ENCODE measurements around the gene ABL1. TPM values are rescaled to one million over a fixed set of nuclear protein-coding genes. Genes with fewer than 3 reads are reported as not detected.
A peak's percentile ranks its signal among the peaks of the same experiment; 100 is the strongest.

Gene ABL1
- total RNA-seq, 4 donors from 2014 or later = 58.0 to 105 (median 78.6) TPM

DNA sequence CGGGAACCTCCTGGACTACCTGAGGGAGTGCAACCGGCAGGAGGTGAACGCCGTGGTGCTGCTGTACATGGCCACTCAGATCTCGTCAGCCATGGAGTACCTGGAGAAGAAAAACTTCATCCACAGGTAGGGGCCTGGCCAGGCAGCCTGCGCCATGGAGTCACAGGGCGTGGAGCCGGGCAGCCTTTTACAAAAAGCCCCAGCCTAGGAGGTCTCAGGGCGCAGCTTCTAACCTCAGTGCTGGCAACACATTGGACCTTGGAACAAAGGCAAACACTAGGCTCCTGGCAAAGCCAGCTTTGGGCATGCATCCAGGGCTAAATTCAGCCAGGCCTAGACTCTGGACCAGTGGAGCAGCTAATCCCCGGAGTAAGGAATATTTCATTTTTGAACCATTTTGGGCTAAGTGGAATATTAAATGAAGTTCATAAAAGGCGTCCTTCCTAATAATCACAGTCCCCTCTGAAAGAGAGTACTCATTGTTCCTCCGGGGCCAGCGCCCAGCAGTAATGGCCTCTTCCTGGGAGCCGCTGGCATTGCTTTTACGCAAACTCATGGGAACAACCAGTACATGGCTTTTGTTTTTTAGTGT is 38.0 kb downstream of the ABL1 start:
- Histone ChIP-seq H3K4me3 (no peak overlapping the region), H3K27me3 (no peaks in the 10 kb centered on the region), H3K9me3 (no peaks in the 10 kb centered on the region), H3K36me3 (peaks cover 0 to 73% (median 15%) of the 10 kb centered on the region in 3 donors), H3K4me1 (peaks cover 0 to 55% (median 2%) of the 10 kb centered on the region in 4 donors), H3K27ac (peak overlapping the region in 3 of 4 donors; percentile 45 to 76 (median 57))
- DNase-seq (ENCODE audit: low spot score in 2 of 2) = no peak
- WGBS, 2 donors = 58 to 71% methylated on average over 15 of the region's 15 CpGs
- TF ChIP-seq EP300 (IDR thresholded peaks at IDR 0.05) (peak in 1 of 2 donors; percentile 19), POLR2A (IDR thresholded peaks at IDR 0.05) (no peak)

DNA sequence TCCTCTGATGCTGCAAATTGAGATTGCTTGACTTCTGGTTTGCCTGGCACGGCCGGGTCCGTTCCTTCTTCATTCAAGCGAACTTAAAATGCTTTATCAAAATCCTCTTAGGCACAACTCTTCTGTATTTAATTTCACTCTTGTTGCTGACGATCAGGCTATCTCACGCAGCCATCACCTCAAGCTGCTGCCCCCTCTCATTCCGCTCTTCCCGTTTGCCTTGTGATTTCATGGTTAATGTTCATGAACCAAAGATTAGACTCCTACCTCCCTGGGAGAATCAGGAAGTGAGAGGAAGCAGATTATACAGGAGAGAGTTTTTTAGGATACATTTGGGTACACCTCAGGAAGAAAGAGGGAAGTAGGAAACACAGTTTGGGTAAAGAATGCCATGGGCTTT is 38.9 kb downstream of the ABL1 start:
- H3K36me3 ChIP-seq = peaks cover 0 to 83% (median 15%) of the 10 kb centered on the region in 3 donors
- WGBS, 2 donors = 88 to 89% methylated on average over 8 of the region's 8 CpGs
- no peak overlapping the region for H3K4me3 ChIP-seq
- no peaks in the 10 kb centered on the region for H3K9me3 ChIP-seq
- peaks cover 0 to 51% (median 2%) of the 10 kb centered on the region in 4 donors for H3K4me1 ChIP-seq
- H3K27ac ChIP-seq = peak overlapping the region in 2 of 4 donors; percentile 57 to 76
- DNase-seq (ENCODE audit: low spot score in 2 of 2) = no peak
- H3K27me3 ChIP-seq = no peaks in the 10 kb centered on the region
- TF ChIP-seq EP300 (IDR thresholded peaks at IDR 0.05) = no peak
- no peak for TF ChIP-seq POLR2A (IDR thresholded peaks at IDR 0.05)
- TF ChIP-seq, protein P1, sequence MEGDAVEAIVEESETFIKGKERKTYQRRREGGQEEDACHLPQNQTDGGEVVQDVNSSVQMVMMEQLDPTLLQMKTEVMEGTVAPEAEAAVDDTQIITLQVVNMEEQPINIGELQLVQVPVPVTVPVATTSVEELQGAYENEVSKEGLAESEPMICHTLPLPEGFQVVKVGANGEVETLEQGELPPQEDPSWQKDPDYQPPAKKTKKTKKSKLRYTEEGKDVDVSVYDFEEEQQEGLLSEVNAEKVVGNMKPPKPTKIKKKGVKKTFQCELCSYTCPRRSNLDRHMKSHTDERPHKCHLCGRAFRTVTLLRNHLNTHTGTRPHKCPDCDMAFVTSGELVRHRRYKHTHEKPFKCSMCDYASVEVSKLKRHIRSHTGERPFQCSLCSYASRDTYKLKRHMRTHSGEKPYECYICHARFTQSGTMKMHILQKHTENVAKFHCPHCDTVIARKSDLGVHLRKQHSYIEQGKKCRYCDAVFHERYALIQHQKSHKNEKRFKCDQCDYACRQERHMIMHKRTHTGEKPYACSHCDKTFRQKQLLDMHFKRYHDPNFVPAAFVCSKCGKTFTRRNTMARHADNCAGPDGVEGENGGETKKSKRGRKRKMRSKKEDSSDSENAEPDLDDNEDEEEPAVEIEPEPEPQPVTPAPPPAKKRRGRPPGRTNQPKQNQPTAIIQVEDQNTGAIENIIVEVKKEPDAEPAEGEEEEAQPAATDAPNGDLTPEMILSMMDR (IDR thresholded peaks at IDR 0.05) = no peak

DNA sequence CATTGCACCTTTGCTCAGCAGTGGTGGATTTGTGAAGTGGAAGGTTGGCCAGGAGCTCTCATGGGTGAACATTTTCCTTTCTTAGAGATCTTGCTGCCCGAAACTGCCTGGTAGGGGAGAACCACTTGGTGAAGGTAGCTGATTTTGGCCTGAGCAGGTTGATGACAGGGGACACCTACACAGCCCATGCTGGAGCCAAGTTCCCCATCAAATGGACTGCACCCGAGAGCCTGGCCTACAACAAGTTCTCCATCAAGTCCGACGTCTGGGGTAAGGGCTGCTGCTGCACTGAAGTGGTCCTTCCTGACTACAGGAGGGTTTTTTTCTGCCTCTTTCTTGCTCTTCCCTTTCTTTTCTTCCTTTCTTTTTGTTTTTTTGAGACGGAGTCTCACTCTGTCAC is 39.7 kb downstream of the ABL1 start:
- DNase-seq (ENCODE audit: low spot score in 2 of 2) = no peak
- TF ChIP-seq POLR2A (IDR thresholded peaks at IDR 0.05) (no peak), EP300 (IDR thresholded peaks at IDR 0.05) (no peak)
- TF ChIP-seq, protein P1 (IDR thresholded peaks at IDR 0.05) = no peak
- Histone ChIP-seq H3K27ac (no peak overlapping the region), H3K27me3 (no peaks in the 10 kb centered on the region), H3K9me3 (no peaks in the 10 kb centered on the region), H3K36me3 (peaks cover 0 to 83% (median 20%) of the 10 kb centered on the region in 3 donors), H3K4me3 (no peak overlapping the region), H3K4me1 (peaks cover 0 to 42% (median 2%) of the 10 kb centered on the region in 4 donors)
- WGBS, 2 donors = 86 to 90% methylated on average over 5 of the region's 5 CpGs

DNA sequence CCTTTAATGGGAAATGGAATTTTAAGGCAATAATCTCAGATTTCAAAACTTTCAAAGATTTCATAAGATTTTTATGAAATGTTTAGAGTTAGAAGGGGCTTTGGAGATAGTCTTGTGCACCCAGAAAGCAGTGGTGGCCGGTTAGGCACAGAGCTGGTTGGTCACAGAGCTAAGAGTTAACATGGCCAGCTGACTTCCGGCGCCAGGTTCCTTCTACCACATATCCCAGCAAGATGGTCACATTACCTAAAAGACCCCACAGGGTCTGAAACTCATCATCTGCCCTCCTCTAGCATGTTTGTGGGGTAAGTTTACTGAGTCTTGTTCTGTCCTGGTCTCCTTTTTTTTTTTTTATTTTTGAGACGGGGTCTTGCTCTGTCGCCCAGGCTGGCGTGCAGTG is 42.2 kb downstream of the ABL1 start:
- Histone ChIP-seq H3K27me3 (no peaks in the 10 kb centered on the region), H3K4me1 (peaks cover 0 to 20% (median 0%) of the 10 kb centered on the region in 4 donors), H3K36me3 (peaks cover 7 to 99% (median 24%) of the 10 kb centered on the region in 3 donors), H3K27ac (no peak overlapping the region), H3K9me3 (no peaks in the 10 kb centered on the region), H3K4me3 (no peak overlapping the region)
- no peak for TF ChIP-seq EP300 (IDR thresholded peaks at IDR 0.05)
- WGBS, 2 donors = 94 to 98% methylated on average over 6 of the region's 6 CpGs
- DNase-seq (ENCODE audit: low spot score in 2 of 2) = no peak

DNA sequence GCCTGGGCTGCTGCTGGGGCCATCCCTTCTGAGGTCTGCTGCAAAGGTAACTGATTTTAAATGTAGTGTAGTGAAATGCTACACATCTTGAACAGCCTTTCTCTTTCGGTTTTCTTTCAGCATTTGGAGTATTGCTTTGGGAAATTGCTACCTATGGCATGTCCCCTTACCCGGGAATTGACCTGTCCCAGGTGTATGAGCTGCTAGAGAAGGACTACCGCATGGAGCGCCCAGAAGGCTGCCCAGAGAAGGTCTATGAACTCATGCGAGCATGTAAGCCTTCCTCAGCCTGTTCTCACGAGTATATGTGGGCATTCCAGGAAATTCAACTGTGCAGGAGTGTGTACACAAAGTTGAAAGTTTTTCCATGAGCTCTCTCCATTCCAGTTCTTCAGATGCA is 43.2 kb downstream of the ABL1 start:
- peaks cover 7 to 99% (median 24%) of the 10 kb centered on the region in 3 donors for H3K36me3 ChIP-seq
- peaks cover 0 to 10% (median 0%) of the 10 kb centered on the region in 4 donors for H3K4me1 ChIP-seq
- H3K9me3 ChIP-seq = no peaks in the 10 kb centered on the region
- no peak for DNase-seq (ENCODE audit: low spot score in 2 of 2)
- no peak overlapping the region for H3K4me3 ChIP-seq
- no peaks in the 10 kb centered on the region for H3K27me3 ChIP-seq
- TF ChIP-seq, protein P1 (IDR thresholded peaks at IDR 0.05) = no peak
- TF ChIP-seq POLR2A (IDR thresholded peaks at IDR 0.05) (no peak), EP300 (IDR thresholded peaks at IDR 0.05) (no peak)
- H3K27ac ChIP-seq = no peak overlapping the region
- WGBS, 2 donors = 97% methylated on average over 6 of the region's 6 CpGs

DNA sequence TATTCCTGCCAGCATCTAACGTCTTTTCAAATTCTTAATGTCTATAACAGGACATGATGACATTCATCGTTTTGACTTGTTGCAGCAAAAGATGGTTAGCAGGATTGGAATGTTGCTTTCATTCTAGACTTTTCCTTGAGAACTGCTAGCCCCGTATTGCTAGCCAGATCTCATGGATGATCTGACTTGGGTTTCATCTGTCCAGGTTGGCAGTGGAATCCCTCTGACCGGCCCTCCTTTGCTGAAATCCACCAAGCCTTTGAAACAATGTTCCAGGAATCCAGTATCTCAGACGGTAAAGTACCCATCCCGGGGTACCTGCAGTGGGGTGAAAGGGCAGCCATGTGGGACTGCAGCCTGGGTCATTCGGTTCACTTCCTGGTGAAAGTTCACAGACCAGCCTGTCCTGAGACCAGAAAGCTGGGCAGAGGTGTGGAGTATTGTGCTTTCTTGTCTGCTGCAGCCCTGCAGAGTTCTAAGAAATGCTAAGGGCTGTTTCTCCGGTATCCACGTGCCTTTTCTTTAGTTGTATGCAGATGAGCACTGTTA is 44.9 kb downstream of the ABL1 start:
- DNase-seq (ENCODE audit: low spot score in 2 of 2) = no peak
- Histone ChIP-seq H3K4me3 (no peak overlapping the region), H3K4me1 (no peaks in the 10 kb centered on the region), H3K36me3 (peaks cover 11 to 99% (median 34%) of the 10 kb centered on the region in 3 donors), H3K27me3 (no peaks in the 10 kb centered on the region), H3K27ac (no peak overlapping the region), H3K9me3 (no peaks in the 10 kb centered on the region)
- no peak for TF ChIP-seq EP300 (IDR thresholded peaks at IDR 0.05)
- WGBS, 2 donors = 90 to 91% methylated on average over 7 to 9 of the region's 9 CpGs
